HUDEP-2 (cell line): ENCODE data around the gene FAM43A.
A peak's percentile ranks its signal among the peaks of the same experiment; 100 is the strongest.

ENCODE experiments used
- DNase-seq, 76 experiments: peaks; one replicate each; lab custom pipeline; 2025; ENCODE audit not compliant: unreplicated experiment in 76 of 76; lab: John Stamatoyannopoulos, UW

The FAM43A gene, protein sequence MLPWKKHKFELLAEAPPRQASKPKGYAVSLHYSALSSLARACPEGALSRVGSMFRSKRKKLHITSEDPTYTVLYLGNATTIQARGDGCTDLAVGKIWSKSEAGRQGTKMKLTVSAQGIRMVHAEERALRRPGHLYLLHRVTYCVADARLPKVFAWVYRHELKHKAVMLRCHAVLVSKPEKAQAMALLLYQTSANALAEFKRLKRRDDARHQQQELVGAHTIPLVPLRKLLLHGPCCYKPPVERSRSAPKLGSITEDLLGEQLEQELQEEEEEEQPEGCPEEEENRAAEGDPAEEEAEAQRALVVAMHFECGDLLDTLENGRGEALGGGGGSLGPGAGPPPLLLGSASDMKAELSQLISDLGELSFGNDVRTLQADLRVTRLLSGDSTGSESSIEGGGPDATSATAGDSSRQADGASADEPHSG

DNA sequence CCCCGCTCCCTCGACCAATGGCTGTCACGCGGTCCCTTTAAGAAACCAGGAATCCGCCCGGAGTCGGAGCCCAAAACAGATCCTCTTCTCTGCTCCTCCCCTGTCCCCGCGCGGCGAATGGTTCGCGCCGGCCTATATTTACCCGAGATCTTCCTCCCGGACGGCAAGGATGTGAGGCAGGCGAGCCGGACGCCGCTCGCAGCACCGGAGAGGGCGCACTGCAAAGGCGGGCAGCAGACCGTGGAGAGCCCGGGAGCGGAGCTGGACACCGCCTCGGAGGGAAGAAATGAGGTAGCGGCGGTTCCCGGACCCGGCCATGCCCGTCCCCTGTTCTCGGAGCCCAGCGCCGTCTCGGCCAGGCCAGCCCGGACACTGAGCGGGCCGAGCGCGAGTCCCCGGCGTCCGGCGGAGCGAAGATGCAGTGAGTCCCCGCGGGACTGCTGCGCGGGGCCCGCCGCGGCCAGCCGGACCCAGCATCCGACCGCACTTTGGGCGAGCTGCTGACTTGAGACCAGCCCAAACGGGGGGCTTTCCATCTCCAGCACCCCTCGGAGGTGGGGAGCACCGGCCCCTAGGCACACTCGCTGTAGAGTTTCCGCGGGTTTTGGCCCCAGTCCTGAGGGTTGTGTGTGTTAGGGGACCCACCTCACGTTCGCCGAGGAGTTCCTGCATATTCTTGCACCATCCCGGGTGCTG is at the start of gene FAM43A:
TSS of gene FAM43A (plus strand) at position 166 of the 696 bp plus-strand sequence. CDS start 944 bp downstream, outside the sequence.
- DNase-seq = peak in 29 of 76 experiments; percentile 4 to 53 (median 20)

DNA sequence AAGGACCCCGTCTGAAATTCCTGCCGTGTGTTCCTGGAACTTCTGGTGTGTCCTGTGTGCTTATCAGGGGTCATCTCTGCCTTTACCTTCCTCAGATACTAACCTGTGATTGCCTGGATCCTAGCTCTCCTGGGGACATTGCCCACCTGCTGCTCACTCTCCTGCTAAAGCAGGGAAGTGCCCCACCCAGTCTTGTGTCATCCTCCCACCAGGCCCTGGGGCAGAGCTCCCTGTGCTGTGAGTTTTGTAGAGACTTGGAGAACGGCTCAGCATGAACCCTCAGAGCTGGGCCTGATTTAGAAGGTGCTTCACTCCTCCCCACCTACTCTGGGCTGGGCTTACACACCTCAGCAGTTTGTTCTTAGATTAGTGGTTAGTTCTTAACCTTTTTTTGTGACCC is 48.6 kb upstream of the FAM43A start:
- DNase-seq = peak in 1 of 76 experiments; percentile 5

DNA sequence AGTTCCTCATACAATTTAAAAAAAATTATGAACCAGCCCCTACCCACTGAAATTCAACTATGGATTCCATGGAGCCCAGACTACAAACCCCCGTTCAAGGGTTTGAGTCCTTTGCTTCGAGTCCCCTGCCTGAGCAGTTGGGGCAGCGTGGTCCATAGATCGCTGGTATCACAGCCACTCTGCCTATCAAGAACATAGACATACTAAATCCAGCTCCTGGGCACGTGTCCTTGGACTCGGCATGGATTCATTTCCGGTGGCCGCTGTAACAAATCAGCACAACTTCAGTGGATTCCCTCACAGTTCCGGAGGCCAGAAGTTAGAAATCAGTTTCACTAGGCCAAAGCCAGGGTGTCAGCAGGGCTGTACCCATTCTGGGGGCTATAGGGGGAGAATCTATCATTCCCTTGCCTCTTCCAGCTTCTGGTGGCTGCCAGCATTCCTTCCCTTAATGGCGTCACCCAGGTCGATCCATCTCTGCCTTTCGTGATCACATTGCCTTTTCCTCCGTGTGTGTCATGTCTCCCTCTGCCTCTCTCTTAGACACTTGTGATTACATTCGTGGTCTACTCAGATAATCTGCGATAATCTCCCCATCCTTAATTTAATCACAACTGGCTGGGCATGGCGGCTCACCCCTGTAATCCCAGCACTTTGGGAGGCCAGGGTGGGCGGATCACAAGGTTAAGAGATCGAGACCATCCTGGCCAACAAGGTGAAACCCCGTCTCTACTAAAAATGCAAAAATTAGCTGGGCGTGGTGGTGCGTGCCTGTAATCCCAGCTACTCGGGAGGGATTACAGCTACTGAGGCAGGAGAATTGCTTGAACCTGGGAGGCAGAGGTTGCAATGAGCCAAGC is 47.9 kb upstream of the FAM43A start:
- DNase-seq = no peak

DNA sequence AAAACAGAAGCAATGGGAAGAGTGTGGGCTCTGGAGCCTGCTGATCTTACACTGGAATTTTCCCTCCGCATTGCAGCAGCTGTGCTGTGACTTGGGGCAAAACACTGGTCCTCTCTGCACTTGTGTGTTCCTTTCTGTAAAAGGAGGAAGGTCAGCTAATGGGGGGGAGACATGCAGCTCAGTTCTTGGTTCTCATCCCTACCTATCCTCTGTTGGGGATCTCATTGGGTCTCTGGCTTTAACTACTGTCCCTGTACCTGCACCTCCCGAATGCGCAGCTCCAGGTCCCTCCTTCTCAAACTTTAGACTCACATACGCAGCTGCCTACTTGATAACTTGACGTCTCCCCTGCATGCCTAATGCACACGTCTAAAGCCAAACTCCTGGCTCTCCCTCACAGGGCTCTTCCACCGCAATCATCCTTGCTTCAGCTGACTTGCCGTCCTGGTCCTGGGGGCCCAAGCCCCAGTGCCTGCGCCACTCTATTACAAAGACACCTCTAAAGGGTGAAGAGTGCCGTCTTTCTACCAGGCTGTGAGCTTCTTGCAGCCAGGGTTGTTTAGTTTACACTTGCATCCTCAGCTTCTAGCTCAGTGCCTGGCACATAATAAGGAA is 46.6 kb upstream of the FAM43A start:
- no peak for DNase-seq

DNA sequence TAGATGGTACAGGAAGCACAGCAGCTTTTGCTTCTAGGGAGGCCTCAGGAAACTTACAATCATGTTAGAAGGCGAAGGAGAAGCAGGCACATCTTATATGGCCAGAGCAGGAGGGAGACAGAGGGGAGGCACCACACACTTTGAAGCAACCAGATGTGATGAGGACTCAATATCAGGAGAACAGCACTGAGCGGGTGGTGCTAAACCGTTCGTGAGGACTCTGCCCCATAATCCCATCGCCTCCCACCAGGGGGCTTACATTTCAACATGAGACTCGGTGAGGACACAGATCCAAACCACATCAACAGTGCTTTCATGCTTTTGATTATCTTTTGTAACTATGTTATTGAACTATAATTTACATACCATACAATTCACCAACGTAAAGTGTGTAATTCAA is 44.9 kb upstream of the FAM43A start:
- peak in 13 of 76 experiments; percentile 2 to 34 (median 11) for DNase-seq

DNA sequence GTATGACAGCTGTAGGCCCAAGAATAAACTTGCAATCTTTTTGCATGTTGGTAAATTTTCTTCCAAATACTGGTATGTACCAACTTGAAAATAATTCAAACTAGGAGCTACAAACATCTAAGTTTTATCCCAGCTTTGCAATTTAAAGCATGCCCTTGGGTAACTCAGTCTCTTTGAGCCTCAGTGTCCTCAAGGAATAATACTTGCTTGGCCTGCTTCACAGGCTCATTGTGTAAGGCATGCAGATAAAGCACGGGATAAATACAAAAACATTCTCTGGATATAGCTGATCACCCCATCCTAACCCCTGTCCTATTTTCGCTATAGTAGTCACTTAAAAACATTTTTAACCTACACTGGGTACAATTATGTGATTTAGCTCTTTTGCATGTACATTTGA is 42.9 kb upstream of the FAM43A start:
- DNase-seq = no peak

DNA sequence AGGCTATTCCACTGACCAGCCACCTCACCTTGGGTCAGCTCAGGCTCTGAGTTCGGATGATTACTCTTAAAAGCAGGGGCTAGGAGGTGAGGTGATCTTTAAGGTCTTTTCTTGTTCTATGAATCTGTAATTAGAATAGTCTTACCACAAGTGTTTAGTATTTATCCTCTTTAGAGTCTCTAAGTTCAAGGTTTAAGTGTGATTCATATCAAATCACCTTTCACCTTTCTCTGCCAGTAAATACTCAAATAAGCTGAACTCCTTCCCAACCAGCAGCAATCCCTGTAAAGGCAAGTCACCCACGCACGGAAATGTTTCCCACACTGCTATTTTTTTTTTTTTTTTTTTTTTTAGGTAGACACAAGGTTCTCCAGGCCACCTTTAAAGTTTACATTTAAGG is 37.9 kb upstream of the FAM43A start:
- no peak for DNase-seq

DNA sequence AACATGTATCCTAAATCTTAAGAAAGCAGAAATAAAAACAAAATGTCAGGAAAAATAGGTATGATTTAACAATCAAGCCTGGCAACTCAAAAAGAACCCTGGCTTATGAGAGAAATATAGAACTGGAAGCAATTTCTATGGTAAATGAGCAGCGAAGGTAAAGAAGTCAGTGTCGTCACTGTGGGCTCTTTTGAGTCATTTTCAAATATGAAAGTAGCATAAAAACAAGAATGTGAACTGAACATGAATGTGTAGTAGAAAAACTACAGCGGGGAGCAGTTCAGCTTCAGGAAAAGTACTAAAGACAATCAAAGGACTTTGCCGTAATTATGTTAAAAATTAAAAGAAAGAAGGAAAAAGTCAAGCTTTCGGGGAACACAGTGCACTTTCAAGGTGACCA is 31.2 kb upstream of the FAM43A start:
- no peak for DNase-seq

DNA sequence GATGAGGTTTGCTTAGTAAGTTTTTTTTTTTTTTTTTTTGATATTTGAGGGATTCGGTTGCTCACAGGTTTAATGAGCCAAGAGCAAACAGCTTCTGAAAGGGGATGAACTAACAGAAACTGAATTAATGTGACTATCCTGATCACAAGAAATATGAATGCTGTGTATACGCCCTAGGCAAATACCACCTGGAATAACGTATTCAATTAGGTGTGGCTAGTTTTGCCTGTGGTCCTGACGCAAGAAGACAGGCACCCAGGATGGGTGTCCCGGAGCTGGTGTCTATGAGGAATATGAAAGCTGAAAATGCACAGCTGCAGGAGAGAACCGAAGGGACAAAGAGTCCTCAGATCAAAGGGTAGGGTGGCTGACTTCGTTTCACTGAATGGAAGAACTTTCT is 28.2 kb upstream of the FAM43A start:
- no peak for DNase-seq

DNA sequence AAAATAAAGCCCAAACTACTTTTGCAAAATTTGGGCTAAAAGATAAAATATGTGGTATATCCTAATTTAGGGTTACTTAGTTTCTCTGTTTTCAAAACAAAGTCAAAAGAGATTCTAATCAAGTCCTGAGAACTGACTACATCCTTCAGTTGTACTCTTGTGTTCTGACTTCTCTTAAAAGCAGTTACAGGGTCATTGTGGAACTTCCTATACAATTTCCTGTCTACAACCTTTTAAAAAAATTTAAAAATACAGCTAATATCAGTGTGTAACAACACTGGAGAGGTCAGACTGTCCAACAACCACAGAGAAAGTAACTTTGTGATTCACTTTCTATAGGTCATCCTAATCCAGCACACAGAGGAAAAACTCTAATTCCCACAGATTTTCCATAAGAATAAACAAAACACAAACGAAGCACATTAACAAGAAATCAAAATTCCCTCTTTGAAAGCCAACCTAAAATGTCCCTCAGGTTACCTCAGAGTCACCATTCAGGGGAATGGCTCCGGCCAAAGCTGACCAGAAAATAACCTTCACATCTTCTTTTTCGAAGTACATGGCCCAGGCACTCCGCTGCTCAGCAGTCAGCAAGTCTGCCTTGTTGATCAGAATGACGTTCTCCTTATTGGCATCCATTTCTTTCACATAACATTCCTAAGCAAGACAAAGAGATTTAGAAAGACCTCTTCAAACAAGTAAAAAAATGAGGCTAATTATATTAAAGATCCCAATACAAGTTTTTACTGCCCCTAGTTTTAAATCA is 27.0 kb upstream of the FAM43A start:
- no peak for DNase-seq

DNA sequence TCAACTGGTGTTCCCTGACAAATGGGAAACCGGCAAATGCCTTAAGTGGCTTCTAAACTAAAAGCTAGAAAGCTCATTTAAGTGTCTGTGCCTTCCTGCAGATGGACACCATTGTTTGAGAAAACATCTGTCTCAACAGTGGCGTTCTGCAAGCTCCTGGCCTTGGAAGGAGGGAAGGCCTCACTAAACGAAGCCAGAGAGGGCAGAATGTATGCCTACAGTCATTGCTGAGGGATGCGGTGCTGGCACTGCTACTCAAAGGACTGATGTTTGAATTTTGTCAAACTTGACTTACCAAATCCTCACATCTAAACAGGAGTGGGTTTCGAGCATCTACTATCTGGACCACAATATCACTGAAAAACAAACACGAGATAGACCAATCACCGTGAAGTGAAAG is 25.9 kb upstream of the FAM43A start:
- no peak for DNase-seq

DNA sequence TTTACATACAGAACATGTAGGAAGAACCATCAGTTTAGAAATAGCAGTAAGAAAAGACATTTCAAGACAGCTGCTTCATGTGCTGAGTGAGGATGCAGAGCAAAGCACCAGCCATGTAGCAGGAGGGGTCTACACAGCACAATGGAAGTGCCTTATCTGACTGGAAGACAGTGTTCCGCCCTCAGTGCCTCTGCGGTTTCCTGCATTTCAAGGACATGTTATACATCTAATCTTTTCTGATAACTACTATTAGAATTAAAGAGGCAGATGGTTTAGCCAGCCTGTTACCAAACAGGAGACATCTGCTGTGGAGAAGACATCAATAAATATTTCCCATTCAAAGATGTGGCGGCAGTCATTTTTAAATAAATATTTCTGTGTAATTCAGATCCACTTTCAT is 24.3 kb upstream of the FAM43A start:
- peak in 51 of 76 experiments; percentile 7 to 72 (median 26) for DNase-seq

DNA sequence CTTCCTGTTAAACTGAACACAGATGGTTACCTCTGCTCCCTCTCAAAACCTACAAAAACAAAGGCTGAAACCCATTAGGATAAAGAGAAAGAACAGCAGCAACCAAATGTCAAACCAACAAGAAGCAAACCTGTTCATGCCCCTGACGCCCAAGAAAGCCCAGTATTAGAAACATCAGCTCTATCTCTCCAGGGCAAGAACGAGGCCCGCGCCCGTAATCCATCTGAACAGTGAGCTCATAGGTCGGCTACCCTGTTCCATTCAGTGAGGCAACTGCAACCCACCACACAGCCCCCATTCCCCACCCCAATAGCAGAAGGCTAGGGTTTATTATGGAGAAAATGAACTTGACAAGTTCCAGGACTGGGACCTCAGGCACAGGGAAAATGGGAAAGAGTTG is 23.7 kb upstream of the FAM43A start:
- DNase-seq = no peak

DNA sequence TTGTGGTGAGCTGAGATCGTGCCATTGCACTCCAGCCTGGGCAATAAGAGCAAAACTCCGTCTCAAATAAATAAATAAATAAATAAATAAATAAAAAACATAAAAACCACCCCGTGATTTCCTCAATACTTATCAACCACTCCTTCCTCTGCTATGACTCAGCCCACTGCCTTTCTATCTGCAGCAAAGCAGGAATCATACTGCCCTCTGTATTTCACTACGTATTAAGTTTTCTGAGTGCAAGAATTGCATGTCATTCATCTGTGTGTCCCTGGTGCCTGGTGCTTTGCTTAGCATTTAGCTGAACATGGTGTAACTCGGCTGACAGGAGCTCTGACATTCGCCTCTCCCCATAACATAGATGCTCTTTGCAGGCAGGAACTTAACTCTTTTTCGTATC is 20.8 kb upstream of the FAM43A start:
- peak in 1 of 76 experiments; percentile 7 for DNase-seq

DNA sequence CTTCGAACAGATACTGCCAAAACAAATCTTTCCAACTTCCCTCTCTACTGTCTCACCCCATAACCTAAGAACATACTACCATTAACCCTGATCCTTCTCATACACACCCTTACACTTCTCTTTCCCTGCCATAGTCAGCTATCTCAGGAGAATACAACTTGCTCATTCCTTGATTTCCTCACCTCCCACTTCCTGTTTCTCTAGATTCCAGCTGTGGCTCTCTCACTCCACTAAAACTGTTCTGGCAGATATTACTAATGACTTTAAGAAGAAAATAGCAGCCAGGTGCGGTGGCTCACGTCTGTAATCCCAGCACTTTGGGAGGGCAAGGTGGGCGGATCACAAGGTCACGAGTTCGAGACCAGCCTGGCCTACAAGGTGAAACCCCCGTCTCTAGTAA is 18.3 kb upstream of the FAM43A start:
- no peak for DNase-seq

DNA sequence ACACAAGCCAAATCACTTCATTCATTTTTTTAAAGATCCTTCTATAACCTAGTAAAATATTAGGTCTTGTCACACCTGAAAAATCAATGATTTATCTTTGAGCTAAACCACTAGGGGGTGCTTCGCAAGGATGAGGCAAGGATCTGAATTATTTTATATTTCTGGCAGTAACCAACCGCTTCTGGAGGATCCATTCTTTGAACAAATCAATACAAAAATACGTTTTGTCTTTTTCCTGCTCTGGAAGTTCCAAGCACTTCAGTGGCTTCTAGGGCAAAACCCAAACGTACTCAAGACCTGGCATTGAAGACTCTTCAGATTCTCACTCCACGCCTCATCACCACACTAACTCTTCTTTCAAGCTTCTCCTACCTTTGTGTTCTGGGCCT is 14.2 kb upstream of the FAM43A start:
- DNase-seq = peak in 16 of 76 experiments; percentile 3 to 40 (median 18)

DNA sequence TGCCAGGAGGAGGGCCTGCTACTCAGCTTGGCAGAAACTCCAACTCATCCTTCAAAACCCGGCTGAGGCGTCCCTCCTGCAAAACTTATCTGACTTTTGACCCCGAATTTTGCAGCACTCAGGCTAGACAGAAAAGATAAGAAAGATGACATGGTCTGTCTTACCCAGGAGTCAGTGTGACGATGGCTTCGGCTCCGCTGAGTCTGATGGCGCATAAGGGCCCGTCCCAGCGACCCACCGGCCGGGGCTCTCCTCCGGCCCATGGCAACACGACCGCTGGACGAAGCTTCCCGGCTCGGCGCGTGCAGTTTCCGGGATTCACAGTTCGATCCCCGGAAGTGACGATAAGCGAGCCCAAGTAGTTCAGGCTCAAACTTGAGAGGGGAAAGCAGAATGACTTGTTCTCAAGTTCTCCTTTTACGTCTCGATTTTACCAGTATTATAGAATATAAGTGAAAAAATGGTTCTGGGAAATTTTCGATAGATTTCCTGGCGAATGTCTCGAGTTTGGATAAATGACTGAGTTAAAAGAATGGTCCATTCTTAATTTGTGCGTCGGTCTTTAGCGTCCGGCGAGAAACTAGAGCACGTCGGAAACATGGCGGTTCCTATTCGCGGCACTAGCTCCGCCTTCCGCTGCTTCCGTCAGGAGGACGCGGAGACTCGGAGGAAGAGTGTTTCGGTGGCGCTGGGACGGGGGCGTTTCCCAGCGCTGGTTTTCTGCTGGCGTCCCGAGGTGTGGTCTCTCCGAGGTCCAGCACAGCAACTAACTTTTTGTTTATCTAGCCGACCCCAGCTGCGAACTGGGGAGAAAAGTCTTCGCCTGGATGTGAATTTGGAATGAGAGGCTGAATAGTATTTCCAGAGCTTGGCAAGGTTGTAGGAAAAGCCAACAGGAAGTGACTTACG is 13.5 kb upstream of the FAM43A start, which contains the start of gene LSG1:
TSS of gene LSG1 (minus strand) at position 292 of the 909 bp plus-strand sequence. CDS start at position 263, 29 bp downstream.
- peak in 74 of 76 experiments; percentile 19 to 93 (median 85) for DNase-seq

DNA sequence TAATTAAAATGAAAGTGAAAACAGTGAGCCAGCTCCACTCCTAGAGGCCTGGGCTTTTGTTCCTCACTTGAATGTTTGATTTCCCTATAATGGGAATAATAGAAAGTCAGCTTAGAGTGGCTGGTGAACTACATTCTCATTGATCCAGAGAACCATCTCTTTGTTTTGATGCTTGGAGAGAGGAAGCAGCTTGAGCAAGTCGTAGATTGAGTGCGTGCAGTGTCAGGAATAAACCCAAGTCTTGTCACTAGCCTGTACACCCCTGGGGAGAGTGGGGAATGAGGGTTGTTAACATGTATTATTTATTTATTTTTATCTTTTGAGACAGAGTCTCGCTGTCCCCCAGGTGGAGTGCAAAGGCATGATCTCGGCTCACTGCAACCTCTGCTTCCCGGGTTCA is 12.8 kb upstream of the FAM43A start:
- no peak for DNase-seq

DNA sequence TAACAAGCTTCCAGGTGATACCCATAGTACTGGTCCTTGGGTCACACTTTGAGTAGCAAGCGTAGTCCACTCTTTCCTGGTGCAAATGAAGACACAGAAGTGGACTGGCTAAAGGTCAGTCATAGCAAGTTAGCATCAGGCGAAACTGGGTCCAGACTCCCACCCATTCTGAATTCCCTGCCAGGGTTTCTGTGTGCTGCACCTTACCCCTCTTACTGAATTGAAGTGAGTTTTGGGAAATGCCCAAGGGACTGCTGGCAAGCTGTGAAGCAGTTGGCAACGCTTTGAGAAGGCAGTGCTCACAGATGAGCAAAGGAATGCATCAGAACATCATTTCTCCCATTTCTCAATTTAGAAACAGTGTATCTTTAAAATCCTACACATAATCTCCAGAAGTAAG is 11.9 kb upstream of the FAM43A start:
- DNase-seq = no peak
